Astrocyte (in vitro differentiated cells and primary cell): ENCODE measurements around the gene NRDC. TPM values are rescaled to one million over a fixed set of nuclear protein-coding genes. Genes with fewer than 3 reads are reported as not detected.

ENCODE experiments used
- DNase-seq: peaks from one replicate; pipeline ENCODE4 v3.0.0-alpha.2; 2010; ENCODE audit warnings: low read depth
- FAIRE-seq: peaks from 2 replicates; lab custom pipeline; 2011; peaks lifted over from hg19 to GRCh38; lab: Jason Lieb, UNC
- H2AFZ ChIP-seq: 2 replicates; pipeline ENCODE4 v1.6.0; 2012; ENCODE audit warnings: low read depth, low read length, inconsistent platforms
- H3K27ac ChIP-seq: 2 replicates; pipeline ENCODE4 v1.5.1; 2011; ENCODE audit warnings: low read depth, low read length, inconsistent platforms
- H3K27me3 ChIP-seq: 2 replicates; pipeline ENCODE4 v1.6.0; 2011; ENCODE audit warnings: low read length, inconsistent platforms; ENCODE audit not compliant: insufficient read depth
- H3K36me3 ChIP-seq: 2 replicates; pipeline ENCODE4 v1.5.1; 2011; ENCODE audit warnings: low read length, inconsistent platforms; ENCODE audit not compliant: insufficient read depth
- H3K4me1 ChIP-seq: 2 replicates; pipeline ENCODE4 v1.5.1; 2011; ENCODE audit warnings: low read length, inconsistent platforms; ENCODE audit not compliant: insufficient read depth
- H3K4me2 ChIP-seq: 2 replicates; pipeline ENCODE4 v1.6.0; 2012; ENCODE audit warnings: low read length, inconsistent platforms
- H3K4me3 ChIP-seq: 2 replicates; pipeline ENCODE4 v1.5.1; 2011; ENCODE audit warnings: low read depth, mild to moderate bottlenecking, low read length, inconsistent platforms; ENCODE audit not compliant: insufficient read depth
- H3K79me2 ChIP-seq: 2 replicates; pipeline ENCODE4 v1.6.0; 2012; ENCODE audit warnings: mild to moderate bottlenecking, low read length, inconsistent platforms; ENCODE audit not compliant: insufficient read depth
- H3K9ac ChIP-seq: 2 replicates; pipeline ENCODE4 v1.6.0; 2012; ENCODE audit warnings: mild to moderate bottlenecking, low read length, inconsistent platforms
- H3K9me3 ChIP-seq: 2 replicates; pipeline ENCODE4 v1.5.1; 2012; ENCODE audit warnings: low read depth, mild to moderate bottlenecking, low read length, inconsistent platforms; ENCODE audit not compliant: insufficient read depth
- H4K20me1 ChIP-seq: 2 replicates; pipeline ENCODE4 v1.6.0; 2012; ENCODE audit warnings: low read length, inconsistent platforms; ENCODE audit not compliant: insufficient read depth
- H3K27ac Mint-ChIP-seq: one replicate; pipeline ENCODE4 v1.8.0; 2021; ENCODE audit warnings: mild to moderate bottlenecking, mixed read lengths; ENCODE audit not compliant: unreplicated experiment
- H3K27me3 Mint-ChIP-seq: one replicate; pipeline ENCODE4 v1.8.0; 2021; ENCODE audit warnings: low read depth, mixed read lengths; ENCODE audit not compliant: unreplicated experiment
- H3K36me3 Mint-ChIP-seq: one replicate; pipeline ENCODE4 v1.8.0; 2021; ENCODE audit warnings: low read depth, mixed read lengths; ENCODE audit not compliant: unreplicated experiment
- H3K4me1 Mint-ChIP-seq: one replicate; pipeline ENCODE4 v1.8.0; 2021; ENCODE audit warnings: low read depth, mixed read lengths; ENCODE audit not compliant: unreplicated experiment
- H3K4me3 Mint-ChIP-seq: one replicate; pipeline ENCODE4 v1.8.0; 2021; ENCODE audit warnings: mild to moderate bottlenecking, moderate library complexity, mixed read lengths; ENCODE audit not compliant: unreplicated experiment
- H3K9me3 Mint-ChIP-seq: one replicate; pipeline ENCODE4 v1.8.0; 2021; ENCODE audit warnings: mild to moderate bottlenecking, mixed read lengths; ENCODE audit not compliant: unreplicated experiment
- CTCF ChIP-seq: IDR thresholded peaks from 2 replicates; pipeline ENCODE4 v1.5.1; 2011; ENCODE audit warnings: low read depth, mild to moderate bottlenecking, inconsistent platforms, low read length, moderate library complexity; ENCODE audit not compliant: insufficient read depth
- EZH2 ChIP-seq: IDR thresholded peaks from 2 replicates; pipeline ENCODE4 v1.6.1; 2012; ENCODE audit warnings: mild to moderate bottlenecking, low read length, inconsistent platforms; ENCODE audit not compliant: insufficient read depth
- total RNA-seq: library from RNA; stranded (reverse); gene quantifications from 2 replicates; pipeline ENCODE4 v1.2.1, GENCODE V29; 2021

The NRDC gene
- total RNA-seq, 1 donor from 2014 or later: 170 TPM

GRCh38 chr1:51794868-51795267 is 83.7 kb downstream of the NRDC start:
- no peaks in the 10 kb centered on the region for H3K4me1 ChIP-seq
- Mint-ChIP-seq H3K4me1 (peaks cover 20% of the 10 kb centered on the region), H3K4me3 (no peak overlapping the region), H3K9me3 (no peaks in the 10 kb centered on the region), H3K27ac (no peak overlapping the region), H3K27me3 (no peaks in the 10 kb centered on the region), H3K36me3 (peaks cover 17% of the 10 kb centered on the region)
- H3K9ac ChIP-seq: no peak overlapping the region
- TF ChIP-seq EZH2: no peak
- TF ChIP-seq CTCF: no peak
- no peak for FAIRE-seq
- H3K36me3 ChIP-seq: peaks cover 57% of the 10 kb centered on the region
- no peak for DNase-seq
- H3K4me3 ChIP-seq: no peak overlapping the region
- H3K9me3 ChIP-seq: no peaks in the 10 kb centered on the region
- H3K27ac ChIP-seq: no peak overlapping the region
- H2AFZ ChIP-seq: no peak overlapping the region
- no peaks in the 10 kb centered on the region for H3K79me2 ChIP-seq
- H4K20me1 ChIP-seq: no peaks in the 10 kb centered on the region
- no peaks in the 10 kb centered on the region for H3K27me3 ChIP-seq
- H3K4me2 ChIP-seq: no peak overlapping the region

DNA sequence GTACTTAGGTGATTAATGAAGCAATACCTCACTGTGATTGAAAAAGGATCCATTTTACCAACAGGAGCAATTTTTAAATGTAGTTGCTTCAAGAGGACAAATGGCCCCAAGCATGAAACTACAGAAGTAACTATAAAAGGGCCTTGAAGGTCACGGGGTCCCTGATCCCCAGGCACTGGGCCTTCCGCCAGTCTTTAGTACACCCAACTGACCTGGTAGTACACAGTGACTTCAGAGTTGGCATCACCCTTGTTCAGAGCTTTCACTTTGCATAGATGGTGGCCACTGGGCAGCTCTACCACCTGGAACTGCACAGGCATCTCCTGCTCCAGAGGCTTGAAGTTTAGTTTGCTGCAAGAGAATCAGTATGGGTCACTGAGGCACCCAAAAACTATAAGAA is 84.3 kb downstream of the NRDC start:
- H3K4me3 ChIP-seq: no peak overlapping the region
- peak overlapping the region; percentile 15 for H3K27ac Mint-ChIP-seq
- no peaks in the 10 kb centered on the region for H3K4me1 ChIP-seq
- FAIRE-seq (no peak), DNase-seq (no peak)
- peaks cover 63% of the 10 kb centered on the region for H3K36me3 ChIP-seq
- no peak for TF ChIP-seq EZH2
- no peak for TF ChIP-seq CTCF
- no peak overlapping the region for H2AFZ ChIP-seq
- no peaks in the 10 kb centered on the region for H3K79me2 ChIP-seq
- peaks cover 23% of the 10 kb centered on the region for H3K36me3 Mint-ChIP-seq
- no peaks in the 10 kb centered on the region for H3K27me3 Mint-ChIP-seq
- H3K9me3 Mint-ChIP-seq: no peaks in the 10 kb centered on the region
- H3K27me3 ChIP-seq: no peaks in the 10 kb centered on the region
- no peaks in the 10 kb centered on the region for H3K9me3 ChIP-seq
- no peaks in the 10 kb centered on the region for H4K20me1 ChIP-seq
- no peak overlapping the region for H3K27ac ChIP-seq
- no peak overlapping the region for H3K4me3 Mint-ChIP-seq
- no peak overlapping the region for H3K9ac ChIP-seq
- no peak overlapping the region for H3K4me2 ChIP-seq
- H3K4me1 Mint-ChIP-seq: peaks cover 20% of the 10 kb centered on the region

DNA sequence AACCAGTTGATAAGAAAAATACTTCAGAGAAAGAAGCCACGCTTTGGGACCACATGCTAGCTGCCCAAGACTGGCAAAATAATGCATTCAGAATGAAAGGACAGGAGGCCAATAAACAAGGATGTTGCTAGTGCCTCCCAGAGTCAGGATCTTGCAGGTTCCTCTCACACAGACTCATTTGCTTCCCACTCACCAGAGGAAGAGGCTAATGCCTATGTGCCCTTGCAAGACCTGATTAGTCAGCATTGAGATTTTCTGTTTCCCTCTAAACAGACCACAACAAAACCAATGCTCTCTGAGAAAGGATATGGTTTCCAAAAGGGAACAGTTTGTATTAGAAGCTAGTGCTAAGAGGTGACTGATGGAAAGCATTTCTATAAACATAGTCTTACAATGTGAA is 85.7 kb downstream of the NRDC start:
- H3K79me2 ChIP-seq: no peaks in the 10 kb centered on the region
- H3K27me3 ChIP-seq: no peaks in the 10 kb centered on the region
- peaks cover 28% of the 10 kb centered on the region for H3K36me3 Mint-ChIP-seq
- no peaks in the 10 kb centered on the region for H3K27me3 Mint-ChIP-seq
- peaks cover 68% of the 10 kb centered on the region for H3K36me3 ChIP-seq
- FAIRE-seq (no peak), DNase-seq (peak; percentile 55)
- no peak overlapping the region for H3K4me3 ChIP-seq
- no peaks in the 10 kb centered on the region for H4K20me1 ChIP-seq
- H3K9me3 Mint-ChIP-seq: no peaks in the 10 kb centered on the region
- no peaks in the 10 kb centered on the region for H3K4me1 ChIP-seq
- no peak overlapping the region for H3K27ac ChIP-seq
- H2AFZ ChIP-seq: no peak overlapping the region
- H3K9me3 ChIP-seq: no peaks in the 10 kb centered on the region
- no peak overlapping the region for H3K4me3 Mint-ChIP-seq
- no peak overlapping the region for H3K9ac ChIP-seq
- no peak overlapping the region for H3K4me2 ChIP-seq
- peaks cover 20% of the 10 kb centered on the region for H3K4me1 Mint-ChIP-seq
- TF ChIP-seq CTCF (no peak), EZH2 (no peak)
- peak overlapping the region; percentile 34 for H3K27ac Mint-ChIP-seq
